HL-60 (cell line): ENCODE results near the gene CEBPZOS.
"Not testable (repeated sequence)": the region's sequence is repeated elsewhere in the genome, so short reads cannot be mapped to it uniquely, and the experiment has no call there.

ENCODE experiments used
- CTCF ChIP-seq: IDR thresholded peaks from one replicate; pipeline ENCODE4 v1.5.1; 2011; ENCODE audit warnings: low read length, control low read depth, inconsistent platforms; ENCODE audit not compliant: insufficient read depth
- POLR2AphosphoS5 ChIP-seq: IDR thresholded peaks from 2 replicates; pipeline ENCODE4 v1.6.1; 2012; ENCODE audit warnings: low read depth

DNA sequence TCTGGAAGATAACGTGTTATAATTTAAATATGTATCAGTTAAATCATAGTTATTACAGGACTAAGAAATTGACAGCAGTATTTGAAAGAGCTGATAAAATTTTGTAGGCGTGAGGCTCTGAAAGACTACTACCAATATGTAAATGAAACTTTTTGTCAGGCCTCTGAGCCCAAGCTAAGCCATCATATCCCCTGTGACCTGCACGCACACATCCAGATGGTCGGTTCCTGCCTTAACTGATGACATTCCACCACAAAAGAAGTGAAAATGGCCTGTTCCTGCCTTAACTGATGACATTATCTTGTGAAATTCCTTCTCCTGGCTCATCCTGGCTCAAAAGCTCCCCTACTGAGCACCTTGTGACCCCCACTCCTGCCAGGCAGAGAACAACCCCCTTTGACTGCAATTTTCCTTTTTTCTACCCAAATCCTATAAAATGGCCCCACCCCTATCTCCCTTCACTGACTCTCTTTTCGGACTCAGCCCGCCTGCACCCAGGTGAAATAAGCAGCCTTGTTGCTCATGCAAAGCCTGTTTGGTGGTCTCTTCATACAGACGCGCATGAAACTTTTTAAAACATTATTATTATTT is 8.9 kb downstream of the CEBPZOS start:
- not testable (repeated sequence) for TF ChIP-seq CTCF, POLR2AphosphoS5
